DOHH2 (cell line): ENCODE results near the gene ADCY7.

Experiments used
- H3F3A ChIP-seq: fragments of 200-600 bp; sonication (generic), shearing (Covaris generic); 2 replicates; pipeline ENCODE4 v1.6.0; 2016; ENCODE audit warnings: antibody characterized with exemption, mild to moderate bottlenecking; ENCODE audit not compliant: control insufficient read depth, insufficient read depth
- H3K27ac ChIP-seq: fragments of 200-600 bp; sonication (generic); 2 replicates; pipeline ENCODE4 v1.5.1; 2014; ENCODE audit warnings: low read depth, mild to moderate bottlenecking, low read length, moderate library complexity
- H3K27me3 ChIP-seq: fragments of 200-600 bp; sonication (generic); 2 replicates; pipeline ENCODE4 v1.6.1; 2014; ENCODE audit warnings: mild to moderate bottlenecking, low read length, mixed read lengths; ENCODE audit not compliant: control insufficient read depth
- H3K36me3 ChIP-seq: fragments of 200-600 bp; sonication (generic); 2 replicates; pipeline ENCODE4 v1.6.1; 2014; ENCODE audit warnings: mild to moderate bottlenecking, low read length, moderate library complexity, mixed read lengths; ENCODE audit not compliant: control insufficient read depth
- H3K4me1 ChIP-seq: fragments of 200-600 bp; sonication (generic); 2 replicates; pipeline ENCODE4 v1.6.1; 2014; ENCODE audit warnings: mild to moderate bottlenecking, low read length, mixed read lengths; ENCODE audit not compliant: control insufficient read depth
- H3K4me2 ChIP-seq: fragments of 200-600 bp; sonication (generic); 2 replicates; pipeline ENCODE4 v1.6.0; 2014; ENCODE audit warnings: mild to moderate bottlenecking, low read length, moderate library complexity
- H3K4me3 ChIP-seq: fragments of 200-600 bp; sonication (generic); 2 replicates; pipeline ENCODE4 v1.5.1; 2014; ENCODE audit warnings: mild to moderate bottlenecking, low read length, mixed read lengths
- H3K79me2 ChIP-seq: fragments of 200-600 bp; sonication (generic); 2 replicates; pipeline ENCODE4 v1.6.1; 2014; ENCODE audit warnings: mild to moderate bottlenecking, low read length, mixed read lengths; ENCODE audit not compliant: control insufficient read depth
- H3K9me2 ChIP-seq: fragments of 200-600 bp; sonication (generic); replicated peaks from 2 replicates; pipeline ENCODE4 v1.6.1; 2014; ENCODE audit warnings: mild to moderate bottlenecking, low read length, mixed read lengths; ENCODE audit not compliant: control insufficient read depth
- H3K9me3 ChIP-seq: fragments of 200-600 bp; sonication (generic); 2 replicates; pipeline ENCODE4 v1.6.1; 2014; ENCODE audit warnings: antibody characterized with exemption, low read length, mixed read lengths; ENCODE audit not compliant: control insufficient read depth, insufficient read depth
- H4K20me1 ChIP-seq: fragments of 200-600 bp; sonication (generic); 2 replicates; pipeline ENCODE4 v1.6.0; 2014; ENCODE audit warnings: low read depth, mild to moderate bottlenecking, antibody characterized with exemption, low read length, moderate library complexity; ENCODE audit not compliant: control insufficient read depth, insufficient read depth
- EZH2phosphoT487 ChIP-seq: fragments of 200-600 bp; sonication (generic); IDR thresholded peaks from 2 replicates; pipeline ENCODE4 v1.6.1; 2017; ENCODE audit warnings: borderline replicate concordance, mild to moderate bottlenecking, antibody characterized with exemption, low read length, moderate library complexity, mixed read lengths
- TF ChIP-seq, protein P1 (sequence below): fragments of 200-600 bp; sonication (generic); IDR thresholded peaks from one replicate; pipeline ENCODE4 v1.5.1; 2014; ENCODE audit warnings: antibody characterized with exemption, mild to moderate bottlenecking, low read depth, low read length; ENCODE audit not compliant: poor library complexity, severe bottlenecking

ADCY7 gene

DNA sequence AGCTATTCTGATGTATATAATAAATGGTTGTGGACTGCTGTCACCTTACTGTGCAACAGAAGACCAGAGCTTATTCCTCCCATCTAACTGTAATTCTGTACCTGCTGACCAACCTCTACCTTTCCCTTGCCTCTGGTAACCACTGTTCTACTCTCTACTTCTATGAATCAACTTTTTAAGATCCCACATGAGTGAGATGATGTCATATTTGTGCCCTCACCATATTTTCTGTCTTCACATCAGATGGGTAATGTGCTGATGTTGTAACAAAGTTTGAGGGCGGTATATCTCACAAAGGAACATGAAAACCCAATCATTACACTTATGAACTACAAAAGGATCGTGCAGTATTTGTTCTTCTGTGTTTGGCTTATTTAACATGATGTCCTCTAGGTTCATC lies 85.6 kb downstream of the ADCY7 start:
- Histone ChIP-seq H4K20me1 (no peaks in the 10 kb centered on the region), H3K9me3 (no peaks in the 10 kb centered on the region), H3K4me3 (no peak overlapping the region), H3F3A (peaks cover 17% of the 10 kb centered on the region), H3K36me3 (peaks cover 63% of the 10 kb centered on the region), H3K9me2 (no peaks in the 10 kb centered on the region), H3K27ac (no peak overlapping the region), H3K4me1 (no peaks in the 10 kb centered on the region), H3K79me2 (peaks cover 11% of the 10 kb centered on the region), H3K4me2 (no peak overlapping the region), H3K27me3 (no peaks in the 10 kb centered on the region)
- TF ChIP-seq EZH2phosphoT487, result no peak
- TF ChIP-seq, protein P1, sequence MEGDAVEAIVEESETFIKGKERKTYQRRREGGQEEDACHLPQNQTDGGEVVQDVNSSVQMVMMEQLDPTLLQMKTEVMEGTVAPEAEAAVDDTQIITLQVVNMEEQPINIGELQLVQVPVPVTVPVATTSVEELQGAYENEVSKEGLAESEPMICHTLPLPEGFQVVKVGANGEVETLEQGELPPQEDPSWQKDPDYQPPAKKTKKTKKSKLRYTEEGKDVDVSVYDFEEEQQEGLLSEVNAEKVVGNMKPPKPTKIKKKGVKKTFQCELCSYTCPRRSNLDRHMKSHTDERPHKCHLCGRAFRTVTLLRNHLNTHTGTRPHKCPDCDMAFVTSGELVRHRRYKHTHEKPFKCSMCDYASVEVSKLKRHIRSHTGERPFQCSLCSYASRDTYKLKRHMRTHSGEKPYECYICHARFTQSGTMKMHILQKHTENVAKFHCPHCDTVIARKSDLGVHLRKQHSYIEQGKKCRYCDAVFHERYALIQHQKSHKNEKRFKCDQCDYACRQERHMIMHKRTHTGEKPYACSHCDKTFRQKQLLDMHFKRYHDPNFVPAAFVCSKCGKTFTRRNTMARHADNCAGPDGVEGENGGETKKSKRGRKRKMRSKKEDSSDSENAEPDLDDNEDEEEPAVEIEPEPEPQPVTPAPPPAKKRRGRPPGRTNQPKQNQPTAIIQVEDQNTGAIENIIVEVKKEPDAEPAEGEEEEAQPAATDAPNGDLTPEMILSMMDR, result no peak

GRCh38 chr16:50354082-50354481 lies 87.7 kb downstream of the ADCY7 start:
- Histone ChIP-seq H3K4me2 (no peak overlapping the region), H3K9me3 (no peaks in the 10 kb centered on the region), H3K79me2 (peaks cover 30% of the 10 kb centered on the region), H3K36me3 (peaks cover 77% of the 10 kb centered on the region), H3K27ac (no peak overlapping the region), H3F3A (peaks cover 17% of the 10 kb centered on the region), H3K9me2 (no peaks in the 10 kb centered on the region), H3K27me3 (no peaks in the 10 kb centered on the region), H3K4me1 (no peaks in the 10 kb centered on the region), H4K20me1 (peaks cover under 1% of the 10 kb centered on the region; the same call in 1 of the 2 replicates), H3K4me3 (no peak overlapping the region)
- TF ChIP-seq, protein P1, result no peak
- no peak for TF ChIP-seq EZH2phosphoT487

DNA sequence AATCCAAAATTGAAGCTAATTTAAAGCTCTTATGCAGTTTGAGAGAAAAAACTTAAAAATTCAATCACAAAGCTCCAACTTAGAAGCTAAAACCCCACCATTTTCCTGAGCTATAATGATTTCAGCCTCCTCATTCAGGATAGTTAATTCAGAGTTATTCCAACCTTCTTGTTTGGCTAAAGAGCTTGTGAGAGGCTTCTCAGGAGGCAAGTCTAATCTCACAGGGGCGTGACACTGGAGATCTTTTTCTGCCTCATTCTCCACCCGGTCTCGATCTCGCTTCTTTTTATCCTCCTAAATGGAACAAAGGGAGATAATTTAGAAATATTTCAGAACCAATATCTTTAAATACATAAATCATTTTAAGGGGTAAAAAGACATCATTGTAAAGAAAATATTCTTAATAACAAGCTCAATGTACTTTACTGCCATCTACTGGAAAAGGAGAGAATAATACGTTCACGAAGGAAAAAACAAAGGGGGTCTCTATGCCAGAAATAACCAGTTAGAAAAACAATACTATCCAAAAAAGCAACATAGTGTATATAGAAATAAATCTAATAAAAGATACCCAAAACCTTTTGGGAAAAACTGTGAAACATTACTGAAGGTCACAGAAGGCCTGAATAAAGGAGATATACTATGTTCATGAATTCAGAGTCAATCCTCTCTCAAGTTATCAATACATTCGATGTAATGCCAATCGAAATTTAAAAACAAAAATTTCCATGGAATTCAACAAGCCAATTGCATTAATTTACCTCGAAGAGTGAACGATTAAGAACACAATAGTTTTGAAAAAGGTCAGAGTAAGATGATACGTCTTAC lies 88.5 kb downstream of the ADCY7 start:
- Histone ChIP-seq H3K36me3 (peaks cover 78% of the 10 kb centered on the region), H3K9me2 (no peaks in the 10 kb centered on the region), H3K79me2 (peaks cover 38% of the 10 kb centered on the region), H3K9me3 (no peaks in the 10 kb centered on the region), H3K27ac (no peak overlapping the region), H3K4me3 (no peak overlapping the region), H3F3A (peaks cover 17% of the 10 kb centered on the region), H3K4me1 (no peaks in the 10 kb centered on the region), H4K20me1 (peaks cover 2% of the 10 kb centered on the region; the same call in 1 of the 2 replicates), H3K4me2 (no peak overlapping the region), H3K27me3 (no peaks in the 10 kb centered on the region)
- TF ChIP-seq, protein P1, result peak; percentile 75
- no peak for TF ChIP-seq EZH2phosphoT487
